Lower leg skin (tissue), 4 donors: ENCODE measurements around the gene LIN37. TPM values are rescaled to one million over a fixed set of nuclear protein-coding genes. Genes with fewer than 3 reads are reported as not detected.

Source experiments
- DNase-seq, 2 donors: peaks; one replicate each; pipeline ENCODE4 v3.0.0-alpha.2; 2019; ENCODE audit warnings: low spot score in 2 of 2
- H3K4me3 ChIP-seq: fragments of 200-600 bp; sonication (generic); 2 replicates; pipeline ENCODE4 v1.5.1; 2017; ENCODE audit warnings: mild to moderate bottlenecking, low read depth; ENCODE audit not compliant: poor library complexity, severe bottlenecking
- CTCF ChIP-seq, 3 donors: fragments of 450-650 bp; IDR thresholded peaks; one replicate each; pipeline ENCODE4 v1.5.1; 2016; ENCODE audit warnings: antibody characterized with exemption in 3 of 3, mild to moderate bottlenecking in 3 of 3, moderate library complexity in 2 of 3
- POLR2A ChIP-seq, 2 donors: fragments of 450-650 bp; IDR thresholded peaks; one replicate each; pipeline ENCODE4 v1.6.1; 2016 to 2017; ENCODE audit warnings: antibody characterized with exemption in 2 of 2, mild to moderate bottlenecking in 1 of 2, moderate library complexity in 1 of 2
- WGBS, 2 donors: methylation state at CpG; one replicate each; pipeline ENCODE4 v1.1.5; 2018; 5-methylcytosine and 5-hydroxymethylcytosine counted together
- intact Hi-C: fragments of 100-400 bp; cut with DNase I; formaldehyde crosslinking; loops from one replicate; pipeline ENCODE4 v1.15.0; 2023; ENCODE audit warnings: low total_unique reads
- total RNA-seq, 4 donors: library from RNA; depleted of rRNA; stranded (reverse); fragments of >200 nt; gene quantifications; one replicate each; pipeline ENCODE4 v1.1.0, GENCODE V29; 2016

The LIN37 gene
- total RNA-seq, 4 donors from 2014 or later = 4.7 to 15.0 (median 10.3) TPM

GRCh38 chr19:35715355-35715809 is 33.0 kb upstream of the LIN37 start:
- intact Hi-C loops = no loop called here
- no peak overlapping the region for H3K4me3 ChIP-seq
- TF ChIP-seq POLR2A (IDR thresholded peaks at IDR 0.05) (no peak), CTCF (IDR thresholded peaks at IDR 0.05) (no peak)
- 58 to 87% methylated on average over 2 to 7 of the region's 7 CpGs for WGBS, 2 donors
- DNase-seq = no peak

- H3K4me3 ChIP-seq = peak overlapping the region; percentile 63
- intact Hi-C loops = no loop called here
- WGBS, 2 donors = 2 to 3% methylated on average over 52 of the region's 52 CpGs
- peak in 1 of 2 donors; percentile 92 for DNase-seq
- no peak for TF ChIP-seq POLR2A (IDR thresholded peaks at IDR 0.05)
These were observed 32.2 kb upstream of the LIN37 start for GRCh38 chr19:35715981-35716800.

GRCh38 chr19:35716801-35717664 is 31.3 kb upstream of the LIN37 start:
- 0 to 1% methylated on average over 35 to 52 of the region's 77 CpGs for WGBS, 2 donors
- H3K4me3 ChIP-seq = peak overlapping the region; percentile 63
- TF ChIP-seq POLR2A (IDR thresholded peaks at IDR 0.05) = no peak
- peak in 1 of 3 donors; percentile 84 for TF ChIP-seq CTCF (IDR thresholded peaks at IDR 0.05)
- DNase-seq = peak; percentile 92 to 99
- intact Hi-C loops = no loop called here

GRCh38 chr19:35717665-35718344 is 30.6 kb upstream of the LIN37 start, which contains the start of gene KMT2B:
Gene KMT2B, plus strand, starts transcription at chr19:35718003. Its CDS starts 16 bp downstream, at chr19:35718019.
- WGBS, 2 donors = 1% methylated on average over 30 to 43 of the region's 109 CpGs
- intact Hi-C loops = no loop called here
- no peak for TF ChIP-seq POLR2A (IDR thresholded peaks at IDR 0.05)
- no peak for TF ChIP-seq CTCF (IDR thresholded peaks at IDR 0.05)

GRCh38 chr19:35718345-35719041 is 29.9 kb upstream of the LIN37 start:
- intact Hi-C loops = no loop called here
- DNase-seq = no peak
- TF ChIP-seq CTCF (IDR thresholded peaks at IDR 0.05) = no peak
- no peak for TF ChIP-seq POLR2A (IDR thresholded peaks at IDR 0.05)
- peak overlapping the region; percentile 67 for H3K4me3 ChIP-seq
- 2% methylated on average over 31 to 37 of the region's 42 CpGs for WGBS, 2 donors

More at GRCh38 chr19:35717665-35718344, 30.6 kb upstream of the LIN37 start, which contains the start of gene KMT2B:
- no peak for DNase-seq
- peak within 1 kb of the TSS; percentile 67 for H3K4me3 ChIP-seq
